SU-DHL-6 (cell line): ENCODE measurements around the gene TMF1.

Experiments used
- EZH2phosphoT487 ChIP-seq: fragments of 200-600 bp; sonication (generic), shearing (Covaris generic); conservative IDR thresholded peaks from 2 replicates; pipeline ENCODE4 v1.6.1; 2018; ENCODE audit warnings: mild to moderate bottlenecking, antibody characterized with exemption, low read length, moderate library complexity, mixed read lengths
- TF ChIP-seq, protein P1 (sequence below): fragments of 200-600 bp; sonication (generic); IDR thresholded peaks from one replicate; pipeline ENCODE4 v1.5.1; 2017; ENCODE audit warnings: antibody characterized with exemption, mild to moderate bottlenecking, low read length, moderate library complexity; ENCODE audit not compliant: insufficient read depth, poor library complexity, severe bottlenecking

DNA sequence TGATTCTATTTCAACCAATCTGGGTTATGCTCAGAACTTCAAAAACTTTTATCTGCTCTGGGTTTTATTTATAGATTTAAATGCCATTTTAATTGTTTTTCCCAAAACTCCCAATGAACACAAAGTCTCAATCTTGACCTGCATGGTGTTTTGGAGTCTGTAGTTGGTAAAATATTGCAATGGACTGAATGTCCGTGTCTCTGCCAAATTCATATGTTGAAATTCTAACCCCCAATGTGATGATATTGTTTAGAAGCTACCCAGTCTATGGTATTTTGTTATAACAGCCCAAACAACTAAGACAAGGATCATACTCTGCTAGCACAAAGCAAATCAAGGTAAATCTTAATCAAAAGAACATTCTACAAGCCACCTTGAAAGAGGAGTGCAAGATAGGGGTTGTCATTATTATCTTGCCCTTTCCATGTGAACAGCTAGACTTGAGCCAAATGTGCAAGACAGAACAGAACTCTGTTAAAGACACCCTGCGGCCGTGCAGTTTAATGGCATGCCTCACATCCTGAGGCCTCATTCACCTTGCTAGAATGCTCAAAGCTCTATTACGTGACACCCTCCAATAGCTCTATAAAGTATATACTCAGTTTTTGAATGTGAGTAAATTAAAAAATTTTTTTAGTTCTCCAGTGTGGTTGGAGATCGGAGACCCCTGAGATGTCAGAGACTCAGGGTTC lies 46.2 kb downstream of the TMF1 start:
- TF ChIP-seq, protein P1, sequence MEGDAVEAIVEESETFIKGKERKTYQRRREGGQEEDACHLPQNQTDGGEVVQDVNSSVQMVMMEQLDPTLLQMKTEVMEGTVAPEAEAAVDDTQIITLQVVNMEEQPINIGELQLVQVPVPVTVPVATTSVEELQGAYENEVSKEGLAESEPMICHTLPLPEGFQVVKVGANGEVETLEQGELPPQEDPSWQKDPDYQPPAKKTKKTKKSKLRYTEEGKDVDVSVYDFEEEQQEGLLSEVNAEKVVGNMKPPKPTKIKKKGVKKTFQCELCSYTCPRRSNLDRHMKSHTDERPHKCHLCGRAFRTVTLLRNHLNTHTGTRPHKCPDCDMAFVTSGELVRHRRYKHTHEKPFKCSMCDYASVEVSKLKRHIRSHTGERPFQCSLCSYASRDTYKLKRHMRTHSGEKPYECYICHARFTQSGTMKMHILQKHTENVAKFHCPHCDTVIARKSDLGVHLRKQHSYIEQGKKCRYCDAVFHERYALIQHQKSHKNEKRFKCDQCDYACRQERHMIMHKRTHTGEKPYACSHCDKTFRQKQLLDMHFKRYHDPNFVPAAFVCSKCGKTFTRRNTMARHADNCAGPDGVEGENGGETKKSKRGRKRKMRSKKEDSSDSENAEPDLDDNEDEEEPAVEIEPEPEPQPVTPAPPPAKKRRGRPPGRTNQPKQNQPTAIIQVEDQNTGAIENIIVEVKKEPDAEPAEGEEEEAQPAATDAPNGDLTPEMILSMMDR: no peak
- TF ChIP-seq EZH2phosphoT487: no peak
